Measurements from ENCODE around the gene POFUT1.

Gene POFUT1

DNA sequence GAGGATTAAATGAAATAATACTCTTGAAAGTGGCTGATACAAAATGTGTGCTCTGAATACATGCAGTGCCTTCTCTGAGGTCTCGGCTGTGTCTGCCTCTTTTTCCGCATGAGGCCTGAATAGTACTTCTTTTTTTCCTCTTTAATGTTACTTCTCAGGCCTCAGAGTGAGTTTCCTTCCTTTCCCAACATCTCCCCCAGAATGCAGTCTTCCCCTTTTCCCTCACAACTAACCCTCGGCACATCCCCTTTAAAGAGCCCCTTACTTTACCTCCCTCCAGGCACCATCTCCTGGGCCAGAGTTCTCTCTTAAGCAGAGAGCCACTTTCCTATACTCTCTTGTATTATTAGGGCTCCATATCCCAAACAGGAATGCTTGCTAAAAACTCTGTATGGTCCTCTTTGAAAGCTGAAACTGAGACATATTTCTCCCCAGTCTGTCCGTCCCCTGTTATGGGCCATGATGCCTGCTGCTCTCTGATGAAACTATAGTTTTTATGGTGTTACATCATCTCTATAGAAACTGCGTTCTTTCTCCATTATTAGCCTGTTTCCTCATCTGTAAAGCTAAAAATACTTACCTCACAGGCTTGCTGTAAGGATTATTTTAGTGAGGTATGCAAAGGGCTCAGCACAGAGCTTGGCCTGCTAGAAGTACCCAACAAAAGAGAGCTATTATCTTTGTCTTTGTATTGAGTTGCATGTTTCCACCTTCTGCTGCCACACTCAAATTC is 2.4 kb upstream of the POFUT1 start (continued):
- no peak for TF ChIP-seq ELK4 (IDR thresholded peaks at IDR 0.05; ENCODE audit: borderline replicate concordance, low read depth, low read length)
- TF ChIP-seq ZNF654 (tag by site-specific recombination; IDR thresholded peaks at IDR 0.05; ENCODE audit: low read depth): no peak
- TF ChIP-seq, protein P1, sequence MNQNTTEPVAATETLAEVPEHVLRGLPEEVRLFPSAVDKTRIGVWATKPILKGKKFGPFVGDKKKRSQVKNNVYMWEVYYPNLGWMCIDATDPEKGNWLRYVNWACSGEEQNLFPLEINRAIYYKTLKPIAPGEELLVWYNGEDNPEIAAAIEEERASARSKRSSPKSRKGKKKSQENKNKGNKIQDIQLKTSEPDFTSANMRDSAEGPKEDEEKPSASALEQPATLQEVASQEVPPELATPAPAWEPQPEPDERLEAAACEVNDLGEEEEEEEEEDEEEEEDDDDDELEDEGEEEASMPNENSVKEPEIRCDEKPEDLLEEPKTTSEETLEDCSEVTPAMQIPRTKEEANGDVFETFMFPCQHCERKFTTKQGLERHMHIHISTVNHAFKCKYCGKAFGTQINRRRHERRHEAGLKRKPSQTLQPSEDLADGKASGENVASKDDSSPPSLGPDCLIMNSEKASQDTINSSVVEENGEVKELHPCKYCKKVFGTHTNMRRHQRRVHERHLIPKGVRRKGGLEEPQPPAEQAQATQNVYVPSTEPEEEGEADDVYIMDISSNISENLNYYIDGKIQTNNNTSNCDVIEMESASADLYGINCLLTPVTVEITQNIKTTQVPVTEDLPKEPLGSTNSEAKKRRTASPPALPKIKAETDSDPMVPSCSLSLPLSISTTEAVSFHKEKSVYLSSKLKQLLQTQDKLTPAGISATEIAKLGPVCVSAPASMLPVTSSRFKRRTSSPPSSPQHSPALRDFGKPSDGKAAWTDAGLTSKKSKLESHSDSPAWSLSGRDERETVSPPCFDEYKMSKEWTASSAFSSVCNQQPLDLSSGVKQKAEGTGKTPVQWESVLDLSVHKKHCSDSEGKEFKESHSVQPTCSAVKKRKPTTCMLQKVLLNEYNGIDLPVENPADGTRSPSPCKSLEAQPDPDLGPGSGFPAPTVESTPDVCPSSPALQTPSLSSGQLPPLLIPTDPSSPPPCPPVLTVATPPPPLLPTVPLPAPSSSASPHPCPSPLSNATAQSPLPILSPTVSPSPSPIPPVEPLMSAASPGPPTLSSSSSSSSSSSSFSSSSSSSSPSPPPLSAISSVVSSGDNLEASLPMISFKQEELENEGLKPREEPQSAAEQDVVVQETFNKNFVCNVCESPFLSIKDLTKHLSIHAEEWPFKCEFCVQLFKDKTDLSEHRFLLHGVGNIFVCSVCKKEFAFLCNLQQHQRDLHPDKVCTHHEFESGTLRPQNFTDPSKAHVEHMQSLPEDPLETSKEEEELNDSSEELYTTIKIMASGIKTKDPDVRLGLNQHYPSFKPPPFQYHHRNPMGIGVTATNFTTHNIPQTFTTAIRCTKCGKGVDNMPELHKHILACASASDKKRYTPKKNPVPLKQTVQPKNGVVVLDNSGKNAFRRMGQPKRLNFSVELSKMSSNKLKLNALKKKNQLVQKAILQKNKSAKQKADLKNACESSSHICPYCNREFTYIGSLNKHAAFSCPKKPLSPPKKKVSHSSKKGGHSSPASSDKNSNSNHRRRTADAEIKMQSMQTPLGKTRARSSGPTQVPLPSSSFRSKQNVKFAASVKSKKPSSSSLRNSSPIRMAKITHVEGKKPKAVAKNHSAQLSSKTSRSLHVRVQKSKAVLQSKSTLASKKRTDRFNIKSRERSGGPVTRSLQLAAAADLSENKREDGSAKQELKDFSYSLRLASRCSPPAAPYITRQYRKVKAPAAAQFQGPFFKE (tag by site-specific recombination; IDR thresholded peaks at IDR 0.05; ENCODE audit: borderline replicate concordance): no peak
- no peak for TF ChIP-seq ZNF660 (tag by site-specific recombination; IDR thresholded peaks at IDR 0.05)
- TF ChIP-seq ZSCAN30 (tag by site-specific recombination; IDR thresholded peaks at IDR 0.05): no peak
- TF ChIP-seq ZNF341 (tag by site-specific recombination; IDR thresholded peaks at IDR 0.05; ENCODE audit: low read depth): no peak
- TF ChIP-seq ZNF555 (tag by site-specific recombination; conservative IDR thresholded peaks at IDR 0.05): no peak
- TF ChIP-seq, protein P2, sequence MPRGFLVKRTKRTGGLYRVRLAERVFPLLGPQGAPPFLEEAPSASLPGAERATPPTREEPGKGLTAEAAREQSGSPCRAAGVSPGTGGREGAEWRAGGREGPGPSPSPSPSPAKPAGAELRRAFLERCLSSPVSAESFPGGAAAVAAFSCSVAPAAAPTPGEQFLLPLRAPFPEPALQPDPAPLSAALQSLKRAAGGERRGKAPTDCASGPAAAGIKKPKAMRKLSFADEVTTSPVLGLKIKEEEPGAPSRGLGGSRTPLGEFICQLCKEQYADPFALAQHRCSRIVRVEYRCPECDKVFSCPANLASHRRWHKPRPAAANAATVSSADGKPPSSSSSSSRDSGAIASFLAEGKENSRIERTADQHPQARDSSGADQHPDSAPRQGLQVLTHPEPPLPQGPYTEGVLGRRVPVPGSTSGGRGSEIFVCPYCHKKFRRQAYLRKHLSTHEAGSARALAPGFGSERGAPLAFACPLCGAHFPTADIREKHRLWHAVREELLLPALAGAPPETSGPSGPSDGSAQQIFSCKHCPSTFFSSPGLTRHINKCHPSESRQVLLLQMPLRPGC (tag by site-specific recombination; IDR thresholded peaks at IDR 0.05): no peak
- TF ChIP-seq ZNF274 (IDR thresholded peaks at IDR 0.05; ENCODE audit: low read length): no peak
- no peak for TF ChIP-seq ZNF274 (tag by site-specific recombination; IDR thresholded peaks at IDR 0.05; ENCODE audit: borderline replicate concordance)
- TF ChIP-seq, protein P3, sequence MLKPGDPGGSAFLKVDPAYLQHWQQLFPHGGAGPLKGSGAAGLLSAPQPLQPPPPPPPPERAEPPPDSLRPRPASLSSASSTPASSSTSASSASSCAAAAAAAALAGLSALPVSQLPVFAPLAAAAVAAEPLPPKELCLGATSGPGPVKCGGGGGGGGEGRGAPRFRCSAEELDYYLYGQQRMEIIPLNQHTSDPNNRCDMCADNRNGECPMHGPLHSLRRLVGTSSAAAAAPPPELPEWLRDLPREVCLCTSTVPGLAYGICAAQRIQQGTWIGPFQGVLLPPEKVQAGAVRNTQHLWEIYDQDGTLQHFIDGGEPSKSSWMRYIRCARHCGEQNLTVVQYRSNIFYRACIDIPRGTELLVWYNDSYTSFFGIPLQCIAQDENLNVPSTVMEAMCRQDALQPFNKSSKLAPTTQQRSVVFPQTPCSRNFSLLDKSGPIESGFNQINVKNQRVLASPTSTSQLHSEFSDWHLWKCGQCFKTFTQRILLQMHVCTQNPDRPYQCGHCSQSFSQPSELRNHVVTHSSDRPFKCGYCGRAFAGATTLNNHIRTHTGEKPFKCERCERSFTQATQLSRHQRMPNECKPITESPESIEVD (tag by site-specific recombination; IDR thresholded peaks at IDR 0.05): peak; percentile 74

- ChIA-PET POLR2A (no interaction called here), CTCF (interaction anchor here (0.6 kb wide), 1 partner anchor 279 kb away, joined by 3 read pairs; no protein-coding TSS in a partner anchor)
- H3K4me3 ChIP-seq (ENCODE audit: low read depth, low read length): peak overlapping the region; percentile 86
- peaks cover 6% of the 10 kb centered on the region for H3K4me1 ChIP-seq (ENCODE audit: control insufficient read depth, insufficient read depth, low read length)
- peaks cover 6 to 70% of the 10 kb centered on the region in 2 experiments; a peak in 2 of 3 replicates for H3K36me3 ChIP-seq (ENCODE audit: control insufficient read depth in 2 of 2, insufficient read depth in 1 of 2, low read length in 2 of 2)
- peak overlapping the region; percentile 89; the same call in 1 of the 2 replicates for H3K27ac ChIP-seq (ENCODE audit: extremely low read depth, low read depth, low read length)
- H3K9me3 ChIP-seq (ENCODE audit: control insufficient read depth, insufficient read depth, low read depth, low read length): no peaks in the 10 kb centered on the region
- peak; percentile 64 for TF ChIP-seq PRDM10 (tag by site-specific recombination; IDR thresholded peaks at IDR 0.05)
- TF ChIP-seq PRDM1 (tag by site-specific recombination; IDR thresholded peaks at IDR 0.05): 0 out of 2 replicates have a peak, but pooled peaks have one; percentile 5
- TF ChIP-seq ZFHX2 (tag by site-specific recombination; conservative IDR thresholded peaks at IDR 0.05): peak; percentile 77
- TF ChIP-seq EGR2 (tag by site-specific recombination; IDR thresholded peaks at IDR 0.05; ENCODE audit: low read depth): peak; percentile 54
- TF ChIP-seq GFI1B (tag by site-specific recombination; IDR thresholded peaks at IDR 0.05): no peak
- TF ChIP-seq, protein P2 (tag by site-specific recombination; IDR thresholded peaks at IDR 0.05): no peak
These were observed 1.6 kb upstream of the POFUT1 start for GRCh38 chr20:32205843-32206759.
